ENCODE results near the gene HEPN1. TPM values are rescaled to one million over a fixed set of nuclear protein-coding genes. Genes with fewer than 3 reads are reported as not detected.

HEPN1 gene
- total RNA-seq, 2 donors from 2014 or later, result not detected

GRCh38 chr11:124930799-124931198 is 11.7 kb downstream of the HEPN1 start:
- peaks cover 0 to under 1% of the 10 kb centered on the region in 2 donors for H3K27me3 Mint-ChIP-seq
- ATAC-seq (no peak), DNase-seq (ENCODE audit: low spot score) (no peak)
- no peaks in the 10 kb centered on the region for H3K9me3 Mint-ChIP-seq
- no peak overlapping the region for H3K27ac Mint-ChIP-seq
- H3K4me3 Mint-ChIP-seq, result no peak overlapping the region
- H3K4me1 Mint-ChIP-seq (ENCODE audit: low read depth in 2 of 2), result no peaks in the 10 kb centered on the region
- H3K36me3 Mint-ChIP-seq, result no peaks in the 10 kb centered on the region

DNA sequence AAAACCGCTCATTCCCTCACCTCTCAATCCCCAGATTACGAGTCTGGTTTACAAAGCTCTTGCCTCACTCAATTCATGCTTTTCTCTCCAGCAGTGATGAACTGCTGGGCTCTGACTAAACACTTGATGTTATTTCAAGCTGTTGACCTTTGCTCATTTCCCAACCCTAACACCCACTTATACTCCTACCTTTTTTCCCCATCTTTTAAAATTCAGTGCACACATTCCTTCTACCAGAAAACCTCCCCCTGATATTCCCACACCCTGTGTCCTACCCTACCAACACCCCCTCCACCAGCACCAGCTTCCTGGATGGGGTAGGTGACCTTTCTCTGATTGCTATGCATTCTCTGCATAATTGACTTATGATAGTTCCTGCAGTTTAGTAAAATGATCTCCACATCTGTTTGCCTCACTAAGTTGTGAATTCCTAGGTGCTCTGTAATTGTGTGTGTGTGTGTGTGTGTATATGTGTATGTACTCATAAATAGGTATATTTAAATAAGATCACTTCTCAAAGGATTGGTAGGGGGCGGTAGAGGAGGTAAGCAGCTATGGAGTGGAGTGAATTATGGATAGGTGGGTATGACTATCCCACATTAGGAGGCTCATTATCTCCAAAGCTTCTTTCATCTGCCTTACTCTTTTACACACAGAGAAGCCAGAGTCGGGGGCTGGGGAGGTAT is 16.0 kb downstream of the HEPN1 start:
- H3K4me3 Mint-ChIP-seq, result no peak overlapping the region
- no peaks in the 10 kb centered on the region for H3K9me3 Mint-ChIP-seq
- peaks cover 5 to 8% of the 10 kb centered on the region in 2 donors for H3K27me3 Mint-ChIP-seq
- DNase-seq (ENCODE audit: low spot score) (no peak), ATAC-seq (no peak)
- H3K27ac Mint-ChIP-seq, result no peak overlapping the region
- H3K36me3 Mint-ChIP-seq, result no peaks in the 10 kb centered on the region
- H3K4me1 Mint-ChIP-seq (ENCODE audit: low read depth in 2 of 2), result no peaks in the 10 kb centered on the region

DNA sequence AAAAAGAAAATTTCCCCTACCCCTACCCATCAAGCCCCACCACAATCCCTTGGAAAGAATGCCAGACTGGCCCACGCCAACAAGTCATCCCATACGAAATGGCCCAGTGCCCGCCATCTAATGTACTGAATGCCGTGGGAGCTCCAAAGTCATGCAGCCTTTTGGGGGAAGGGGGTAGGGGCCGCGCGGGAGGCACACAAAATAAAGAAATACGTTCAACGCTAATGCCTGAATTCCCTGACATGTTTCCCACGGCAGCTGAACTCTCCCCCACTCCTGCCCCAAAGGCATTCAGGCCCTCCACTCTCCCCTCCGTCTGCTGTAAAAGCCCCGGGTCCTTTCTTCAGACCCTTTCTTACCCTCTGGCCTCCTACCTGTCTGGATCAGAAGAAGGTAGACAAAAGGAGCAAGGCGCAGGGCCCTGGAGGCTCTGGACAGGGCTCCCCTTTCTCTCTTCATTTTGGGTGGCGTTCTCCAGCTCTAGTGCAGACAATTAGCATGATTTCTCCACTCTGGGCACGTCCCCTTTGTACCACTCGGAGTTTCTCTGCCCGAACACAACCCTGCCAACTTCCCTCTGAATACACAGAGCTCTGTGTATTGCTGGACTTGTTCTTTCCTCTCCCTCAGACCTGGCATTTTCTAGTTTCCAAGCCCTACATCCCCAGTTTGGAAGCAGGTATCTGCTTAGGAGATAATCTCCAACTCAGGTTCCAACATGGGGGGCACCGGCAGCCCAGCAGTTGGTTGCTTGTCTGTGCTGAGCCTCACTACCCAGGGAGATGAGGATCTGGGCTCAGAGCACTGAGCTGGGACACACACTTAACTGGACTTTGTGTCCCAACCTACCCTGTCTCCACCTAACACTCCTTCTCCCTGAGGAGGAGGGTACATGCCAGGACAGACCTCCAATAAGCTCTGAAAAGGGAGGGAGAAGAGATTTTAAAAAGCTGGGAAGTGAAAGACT is 16.8 kb downstream of the HEPN1 start, which contains the start of gene HEPACAM:
TSS of gene HEPACAM (minus strand) at position 500 of the 967 bp plus-strand sequence. CDS start at position 459, 41 bp downstream.
- no peaks in the 10 kb centered on the region for H3K4me1 Mint-ChIP-seq (ENCODE audit: low read depth in 2 of 2)
- peaks cover 7 to 8% of the 10 kb centered on the region in 2 donors for H3K27me3 Mint-ChIP-seq
- H3K27ac Mint-ChIP-seq, result no peak within 1 kb of the TSS
- H3K36me3 Mint-ChIP-seq, result no peaks in the 10 kb centered on the region
- no peaks in the 10 kb centered on the region for H3K9me3 Mint-ChIP-seq
- DNase-seq (ENCODE audit: low spot score) (no peak), ATAC-seq (no peak)
- no peak within 1 kb of the TSS for H3K4me3 Mint-ChIP-seq

GRCh38 chr11:124937336-124937935 is 18.4 kb downstream of the HEPN1 start:
- H3K4me1 Mint-ChIP-seq (ENCODE audit: low read depth in 2 of 2), result no peaks in the 10 kb centered on the region
- no peak overlapping the region for H3K27ac Mint-ChIP-seq
- no peak for ATAC-seq
- H3K9me3 Mint-ChIP-seq, result no peaks in the 10 kb centered on the region
- peaks cover 7 to 8% of the 10 kb centered on the region in 2 donors for H3K27me3 Mint-ChIP-seq
- no peaks in the 10 kb centered on the region for H3K36me3 Mint-ChIP-seq
- no peak overlapping the region for H3K4me3 Mint-ChIP-seq
- no peak for DNase-seq (ENCODE audit: low spot score)

DNA sequence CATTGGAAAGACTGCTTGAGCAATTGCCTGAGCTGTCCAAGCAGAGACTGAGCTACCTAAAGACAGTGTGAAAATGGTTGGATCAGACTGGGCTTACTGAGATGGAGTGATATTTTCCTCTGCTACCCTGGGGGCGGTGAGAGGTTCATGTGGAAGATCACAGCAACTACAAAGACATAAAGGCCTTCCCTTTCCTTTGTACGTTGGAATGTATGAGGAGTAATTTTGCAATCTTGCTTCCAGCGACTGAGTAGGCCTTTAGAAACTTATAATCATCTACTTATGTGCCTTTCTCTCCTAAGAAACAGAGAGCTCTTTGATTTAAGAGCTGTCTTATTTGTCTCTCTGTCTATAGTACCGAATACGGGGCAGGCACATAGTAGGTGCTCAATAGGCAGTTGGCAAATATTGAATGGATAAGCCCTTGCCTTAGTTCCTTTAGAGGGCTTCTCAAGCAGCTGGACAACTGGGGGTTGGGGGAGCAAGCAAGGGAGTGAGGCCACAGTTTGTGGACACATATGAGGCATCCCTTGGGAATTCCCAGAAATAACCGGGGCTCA is 19.2 kb downstream of the HEPN1 start:
- Mint-ChIP-seq H3K36me3 (no peaks in the 10 kb centered on the region), H3K27ac (no peak overlapping the region), H3K27me3 (peaks cover 7 to 8% of the 10 kb centered on the region in 2 donors), H3K4me3 (no peak overlapping the region), H3K4me1 (ENCODE audit: low read depth in 2 of 2) (no peaks in the 10 kb centered on the region), H3K9me3 (no peaks in the 10 kb centered on the region)
- DNase-seq (ENCODE audit: low spot score) (no peak), ATAC-seq (no peak)

GRCh38 chr11:124938970-124939369 is 19.9 kb downstream of the HEPN1 start:
- ATAC-seq, result no peak
- DNase-seq (ENCODE audit: low spot score), result no peak
- peaks cover 7 to 8% of the 10 kb centered on the region in 2 donors for H3K27me3 Mint-ChIP-seq
- H3K4me3 Mint-ChIP-seq, result no peak overlapping the region
- no peak overlapping the region for H3K27ac Mint-ChIP-seq
- no peaks in the 10 kb centered on the region for H3K36me3 Mint-ChIP-seq
- H3K9me3 Mint-ChIP-seq, result no peaks in the 10 kb centered on the region
- peaks cover 3 to 4% of the 10 kb centered on the region in 2 donors for H3K4me1 Mint-ChIP-seq (ENCODE audit: low read depth in 2 of 2)

DNA sequence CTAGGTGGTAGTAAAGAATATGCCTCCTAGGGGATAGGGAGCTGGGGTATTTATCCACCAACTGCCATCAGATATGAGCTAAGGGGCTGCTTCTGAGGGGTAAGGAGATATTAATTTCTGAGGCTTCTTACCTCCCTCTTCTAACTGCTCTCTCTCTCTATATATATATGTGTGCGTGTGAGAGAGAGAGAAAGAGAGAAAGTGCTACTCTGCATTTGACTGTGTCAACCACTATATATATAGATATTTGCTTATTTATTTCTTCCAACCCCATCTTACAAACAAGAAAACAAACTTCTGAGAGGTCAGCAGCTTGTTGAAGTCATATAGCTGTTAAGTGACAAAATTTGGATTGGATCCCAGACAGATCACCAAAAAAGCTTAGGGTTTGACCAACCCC is 22.7 kb downstream of the HEPN1 start:
- no peak for DNase-seq (ENCODE audit: low spot score)
- Mint-ChIP-seq H3K9me3 (no peaks in the 10 kb centered on the region), H3K27me3 (peaks cover 3 to 4% of the 10 kb centered on the region in 2 donors), H3K4me3 (no peak overlapping the region), H3K36me3 (no peaks in the 10 kb centered on the region), H3K4me1 (ENCODE audit: low read depth in 2 of 2) (peaks cover 3 to 5% of the 10 kb centered on the region in 2 donors), H3K27ac (no peak overlapping the region)
- no peak for ATAC-seq

DNA sequence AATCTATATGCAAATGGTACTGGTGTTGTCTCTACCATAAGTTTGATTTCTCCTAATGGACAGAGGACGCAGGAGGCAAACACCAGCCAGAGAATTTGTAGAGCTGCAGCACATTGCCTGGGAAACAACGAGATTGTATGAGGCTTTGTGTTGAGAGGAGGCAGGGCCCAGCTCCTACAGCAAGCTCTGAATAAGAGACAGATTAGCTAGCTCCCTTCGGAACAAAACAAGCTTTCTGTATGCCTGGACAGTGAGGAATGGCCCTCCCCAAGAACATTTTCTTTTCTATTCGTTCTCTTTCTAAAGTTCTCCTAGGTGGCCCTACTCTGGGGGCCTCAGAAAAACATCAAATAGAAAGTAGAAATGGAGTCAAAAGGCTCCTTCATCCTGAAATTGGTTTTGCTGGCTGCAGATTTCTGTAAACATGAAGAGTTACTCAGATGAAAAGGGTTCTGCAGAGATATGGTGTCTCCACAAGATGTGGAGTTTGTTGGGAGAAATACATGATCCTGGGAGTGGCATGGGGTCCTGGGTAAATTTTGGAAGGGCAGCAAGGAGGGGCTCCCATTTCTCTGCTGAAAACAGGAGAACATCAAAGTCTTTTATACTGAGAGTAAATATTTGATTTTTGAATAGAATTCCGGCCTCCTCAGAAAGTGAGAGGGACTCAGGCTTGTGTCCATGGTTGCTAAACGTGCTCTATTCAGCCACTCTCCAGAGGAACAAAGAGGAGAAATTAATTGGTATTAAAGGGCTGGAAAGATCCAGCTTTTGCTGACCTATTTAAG is 23.6 kb downstream of the HEPN1 start:
- Mint-ChIP-seq H3K9me3 (no peaks in the 10 kb centered on the region), H3K27ac (no peak overlapping the region), H3K4me1 (ENCODE audit: low read depth in 2 of 2) (peaks cover 3 to 5% of the 10 kb centered on the region in 2 donors), H3K27me3 (peaks cover 0 to 3% of the 10 kb centered on the region in 2 donors), H3K36me3 (peaks cover under 1% of the 10 kb centered on the region), H3K4me3 (no peak overlapping the region)
- ATAC-seq (no peak), DNase-seq (ENCODE audit: low spot score) (no peak)

GRCh38 chr11:124943254-124943616 is 24.2 kb downstream of the HEPN1 start:
- H3K9me3 Mint-ChIP-seq, result peaks cover under 1% of the 10 kb centered on the region
- DNase-seq (ENCODE audit: low spot score) (no peak), ATAC-seq (no peak)
- H3K27me3 Mint-ChIP-seq, result peaks cover 0 to 3% of the 10 kb centered on the region in 2 donors
- peaks cover 3 to 5% of the 10 kb centered on the region in 2 donors for H3K4me1 Mint-ChIP-seq (ENCODE audit: low read depth in 2 of 2)
- H3K27ac Mint-ChIP-seq, result no peak overlapping the region
- H3K4me3 Mint-ChIP-seq, result no peak overlapping the region
- peaks cover 6% of the 10 kb centered on the region for H3K36me3 Mint-ChIP-seq

- Mint-ChIP-seq H3K9me3 (peaks cover 6% of the 10 kb centered on the region), H3K4me3 (no peak overlapping the region), H3K27ac (peak overlapping the region in 1 of 2 donors; percentile 10), H3K27me3 (peaks cover 0 to 3% of the 10 kb centered on the region in 2 donors), H3K36me3 (peaks cover 11% of the 10 kb centered on the region), H3K4me1 (ENCODE audit: low read depth in 2 of 2) (peaks cover 3 to 5% of the 10 kb centered on the region in 2 donors)
- no peak for DNase-seq (ENCODE audit: low spot score)
- no peak for ATAC-seq
Observed at GRCh38 chr11:124943741-124944140, 24.7 kb downstream of the HEPN1 start.

- Mint-ChIP-seq H3K4me1 (ENCODE audit: low read depth in 2 of 2) (peaks cover 3 to 5% of the 10 kb centered on the region in 2 donors), H3K4me3 (no peak overlapping the region), H3K27me3 (peaks cover 0 to 3% of the 10 kb centered on the region in 2 donors), H3K27ac (no peak overlapping the region), H3K36me3 (peaks cover 13% of the 10 kb centered on the region), H3K9me3 (peaks cover 7% of the 10 kb centered on the region)
- ATAC-seq (no peak), DNase-seq (ENCODE audit: low spot score) (no peak)
Observed at GRCh38 chr11:124944565-124944964, 25.5 kb downstream of the HEPN1 start.

- peaks cover 13% of the 10 kb centered on the region for H3K36me3 Mint-ChIP-seq
- H3K9me3 Mint-ChIP-seq, result peaks cover 7% of the 10 kb centered on the region
- ATAC-seq (no peak), DNase-seq (ENCODE audit: low spot score) (no peak)
- H3K27me3 Mint-ChIP-seq, result no peaks in the 10 kb centered on the region
- no peak overlapping the region for H3K27ac Mint-ChIP-seq
- no peak overlapping the region for H3K4me3 Mint-ChIP-seq
- peaks cover 3 to 5% of the 10 kb centered on the region in 2 donors for H3K4me1 Mint-ChIP-seq (ENCODE audit: low read depth in 2 of 2)
Observed at GRCh38 chr11:124945826-124946225, 26.8 kb downstream of the HEPN1 start.

DNA sequence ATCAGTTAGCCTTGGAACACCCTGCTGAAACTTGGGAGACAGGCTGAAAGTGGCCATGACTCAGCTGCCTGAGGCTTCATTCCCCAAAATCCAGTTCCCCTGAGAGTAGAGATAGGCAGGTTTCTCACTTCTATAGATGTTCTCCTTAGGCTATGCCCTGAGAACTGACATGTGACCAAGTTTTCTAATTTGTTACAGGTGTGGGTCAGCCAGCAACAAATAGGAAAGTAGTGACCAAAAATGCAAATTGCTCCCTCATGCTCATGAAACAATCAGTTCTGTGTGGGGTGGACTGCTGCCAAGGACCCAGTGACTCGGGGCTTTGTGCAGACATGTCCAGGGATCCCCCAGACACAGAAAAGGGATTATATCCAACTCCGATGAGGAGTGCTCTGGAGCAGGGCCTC is 27.7 kb downstream of the HEPN1 start:
- Mint-ChIP-seq H3K4me1 (ENCODE audit: low read depth in 2 of 2) (peaks cover 3 to 5% of the 10 kb centered on the region in 2 donors), H3K36me3 (peaks cover 13% of the 10 kb centered on the region), H3K27ac (no peak overlapping the region), H3K4me3 (no peak overlapping the region), H3K9me3 (peaks cover 7% of the 10 kb centered on the region), H3K27me3 (no peaks in the 10 kb centered on the region)
- no peak for DNase-seq (ENCODE audit: low spot score)
- ATAC-seq, result no peak

All from natural killer cell treated with Interleukin-12 subunit alpha and Interleukin-12 subunit beta and Interleukin-15 and Interleukin-18, amount 100 ng/mL, for 72 hours (primary cell).